K562 (cell line): ENCODE results near the gene B4GALT5. TPM values are rescaled to one million over a fixed set of nuclear protein-coding genes. Genes with fewer than 3 reads are reported as not detected.

Experiments
- CEBPB ChIP-seq: fragments of 450-650 bp; IDR thresholded peaks from 2 replicates; pipeline ENCODE4 v1.6.1; 2016; ENCODE audit warnings: missing genetic modification characterization, missing compliant biosample characterization
- CEBPG ChIP-seq, 3 experiments: fragments of 200-800 bp in 1 of 3; sonication (Bioruptor generic) in 1 of 3; sonication (generic) in 1 of 3; formaldehyde crosslinking in 1 of 3; IDR thresholded peaks in 2 of 3; conservative IDR thresholded peaks in 1 of 3; 2 replicates each; pipeline versions ENCODE4 v1.6.1 to v1.8.0; 2016 to 2022; ENCODE audit warnings: missing compliant biosample characterization in 2 of 3, missing genetic modification characterization in 2 of 3, mild to moderate bottlenecking in 1 of 3, missing genetic modification reagents in 1 of 3
- GATA2 ChIP-seq: sonication (generic); formaldehyde crosslinking; IDR thresholded peaks from 2 replicates; pipeline ENCODE4 v1.4.0; 2020; ENCODE audit warnings: mild to moderate bottlenecking, missing genetic modification reagents
- HNRNPK ChIP-seq: fragments of 200-400 bp; formaldehyde crosslinking; IDR thresholded peaks from one replicate; pipeline ENCODE4 v1.6.1; 2018; ENCODE audit warnings: mild to moderate bottlenecking, low read depth, low read length; ENCODE audit not compliant: poor library complexity, severe bottlenecking
- PATZ1 ChIP-seq: fragments of 250-450 bp; sonication (Bioruptor Pico); IDR thresholded peaks from 2 replicates; pipeline ENCODE4 v1.5.0; 2020; ENCODE audit warnings: mild to moderate bottlenecking, borderline replicate concordance
- SMAD4 ChIP-seq: fragments of 250-450 bp; sonication (Bioruptor Pico); conservative IDR thresholded peaks from 2 replicates; pipeline ENCODE4 v1.8.0; 2021; ENCODE audit warnings: inconsistent platforms, mild to moderate bottlenecking, moderate library complexity
- STAT5B ChIP-seq: fragments of 250-450 bp; sonication (Bioruptor Pico); IDR thresholded peaks from 2 replicates; pipeline ENCODE4 v1.8.0; 2021; ENCODE audit warnings: mild to moderate bottlenecking, inconsistent platforms
- TAF1 ChIP-seq: IDR thresholded peaks from 2 replicates; pipeline ENCODE4 v1.6.1; 2011; ENCODE audit warnings: mild to moderate bottlenecking, low read length, moderate library complexity; ENCODE audit not compliant: insufficient read depth, control insufficient read depth, severe bottlenecking; ENCODE audit errors: extremely low read depth
- ZC3H4 ChIP-seq: sonication (generic); formaldehyde crosslinking; IDR thresholded peaks from 2 replicates; pipeline ENCODE4 v1.9.0; 2021; ENCODE audit warnings: missing genetic modification reagents, borderline replicate concordance
- ZNF175 ChIP-seq: fragments of 200-800 bp; sonication (Bioruptor generic); IDR thresholded peaks from 2 replicates; pipeline ENCODE4 v1.6.1; 2016; ENCODE audit warnings: low read depth, mild to moderate bottlenecking, missing genetic modification characterization, missing compliant biosample characterization
- ZNF431 ChIP-seq: sonication (generic); formaldehyde crosslinking; IDR thresholded peaks from 2 replicates; pipeline ENCODE4 v1.8.0; 2022; ENCODE audit warnings: mild to moderate bottlenecking, missing genetic modification reagents
- polyA plus RNA-seq, 8 experiments: library from polyadenylated mRNA; depleted of rRNA in 4 of 8; stranded (reverse) in 5 of 8; unstranded in 3 of 8; fragments of >200 nt; fragmentation: Nextera tagmentation in 2 of 8; fragmentation: Illumina TruSeq in 1 of 8; extraction: Ambion mirVana in 2 of 8; extraction: Trizol in 1 of 8; gene quantifications; 2 replicates each; pipeline versions ENCODE4 v1.2.1 to v1.2.3, GENCODE V29; 2011 to 2014; ENCODE audit warnings: inconsistent platforms in 1 of 8, missing spikeins in 1 of 8
- total RNA-seq, 7 experiments: library from RNA; depleted of rRNA in 6 of 7; stranded (reverse); fragments of >200 nt in 6 of 7; fragmentation: Illumina TruSeq in 2 of 7; extraction: Trizol in 2 of 7; gene quantifications; 2 replicates each; pipeline versions ENCODE4 v1.2.1 to v1.2.3, GENCODE V29; 2011 to 2021; ENCODE audit warnings: low replicate concordance in 1 of 7
- TF ChIP-seq, protein P1 (sequence below): IDR thresholded peaks from 2 replicates; pipeline ENCODE4 v1.6.1; 2016; ENCODE audit warnings: missing genetic modification characterization, missing compliant biosample characterization
- TF ChIP-seq, protein P2 (sequence below), 2 experiments: fragments of 450-650 bp; conservative IDR thresholded peaks; 2 replicates each; pipeline ENCODE4 v1.6.1; 2017; ENCODE audit warnings: mild to moderate bottlenecking in 2 of 2, moderate library complexity in 2 of 2
- TF ChIP-seq, protein P3 (sequence below): fragments of 450-650 bp; formaldehyde crosslinking; IDR thresholded peaks from 2 replicates; pipeline ENCODE4 v1.4.0; 2020; ENCODE audit warnings: mild to moderate bottlenecking, moderate library complexity
- TF ChIP-seq, protein P4 (sequence below): fragments of 250-450 bp; sonication (Bioruptor Pico); IDR thresholded peaks from 2 replicates; pipeline ENCODE4 v1.5.0; 2021

B4GALT5 gene
- total and polyA plus RNA-seq, 9 of the 15 experiments (the other 6 are each of a cell fraction or from before 2014, with no cell fraction given), result 8.5 to 32.6 (median 23.4) TPM

DNA sequence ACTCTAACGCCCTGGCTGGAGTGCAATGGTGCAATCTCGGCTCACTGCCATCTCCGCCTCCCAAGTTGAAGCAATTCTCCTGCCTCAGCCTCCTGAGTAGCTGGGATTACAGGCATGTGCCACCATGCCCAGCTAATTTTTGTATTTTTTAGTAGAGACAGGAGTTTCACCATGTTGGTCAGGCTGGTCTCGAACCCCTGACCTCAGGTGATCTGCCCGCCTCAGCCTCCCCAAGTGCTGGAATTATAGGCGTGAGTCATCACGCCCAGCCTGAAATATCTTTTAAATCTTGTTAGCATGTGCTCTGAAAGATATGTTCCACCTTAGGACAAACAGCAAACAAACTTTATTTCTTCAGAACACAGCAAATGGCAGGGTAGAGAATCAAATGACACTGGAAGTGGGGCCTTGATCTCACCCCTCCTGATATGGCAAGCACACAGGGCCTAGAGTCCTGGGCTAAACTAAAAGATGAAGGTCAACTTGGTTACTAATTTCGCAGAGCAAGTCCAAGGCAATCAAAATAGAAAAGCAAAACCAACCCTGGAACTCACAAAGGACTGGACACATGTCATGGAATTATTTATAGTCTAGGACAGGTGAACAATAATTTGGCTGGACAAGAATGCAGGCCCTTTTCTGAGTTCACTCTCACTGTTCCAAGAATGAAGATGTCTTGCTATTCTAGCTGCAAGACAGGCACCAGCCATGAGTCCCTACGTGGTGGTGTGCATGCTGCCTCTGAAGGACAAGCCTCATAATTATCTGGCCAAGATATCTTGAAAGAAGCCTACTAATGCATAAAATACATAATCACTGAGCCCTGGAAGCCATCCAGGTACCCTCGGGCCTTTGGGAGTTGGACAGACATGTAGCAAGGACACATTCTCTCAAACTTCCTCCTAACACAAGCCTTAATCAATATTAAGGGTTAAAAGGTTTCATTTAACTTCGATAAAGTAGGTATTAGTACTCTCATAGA lies 35.6 kb downstream of the B4GALT5 start (continued):
- TF ChIP-seq PATZ1 (CRISPR knock-in tag), result no peak
- no peak for TF ChIP-seq HNRNPK
- peak; percentile 32; the same call in 1 of the 2 replicates for TF ChIP-seq SMAD4
- peak; percentile 79 for TF ChIP-seq GATA2 (CRISPR knock-in tag)
- no peak for TF ChIP-seq ZNF431 (CRISPR knock-in tag)
- no peak for TF ChIP-seq ZNF175 (CRISPR knock-in tag)
- TF ChIP-seq, protein P1, sequence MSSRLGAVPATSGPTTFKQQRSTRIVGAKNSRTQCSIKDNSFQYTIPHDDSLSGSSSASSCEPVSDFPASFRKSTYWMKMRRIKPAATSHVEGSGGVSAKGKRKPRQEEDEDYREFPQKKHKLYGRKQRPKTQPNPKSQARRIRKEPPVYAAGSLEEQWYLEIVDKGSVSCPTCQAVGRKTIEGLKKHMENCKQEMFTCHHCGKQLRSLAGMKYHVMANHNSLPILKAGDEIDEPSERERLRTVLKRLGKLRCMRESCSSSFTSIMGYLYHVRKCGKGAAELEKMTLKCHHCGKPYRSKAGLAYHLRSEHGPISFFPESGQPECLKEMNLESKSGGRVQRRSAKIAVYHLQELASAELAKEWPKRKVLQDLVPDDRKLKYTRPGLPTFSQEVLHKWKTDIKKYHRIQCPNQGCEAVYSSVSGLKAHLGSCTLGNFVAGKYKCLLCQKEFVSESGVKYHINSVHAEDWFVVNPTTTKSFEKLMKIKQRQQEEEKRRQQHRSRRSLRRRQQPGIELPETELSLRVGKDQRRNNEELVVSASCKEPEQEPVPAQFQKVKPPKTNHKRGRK (tag), result no peak
- TF ChIP-seq, protein P2, sequence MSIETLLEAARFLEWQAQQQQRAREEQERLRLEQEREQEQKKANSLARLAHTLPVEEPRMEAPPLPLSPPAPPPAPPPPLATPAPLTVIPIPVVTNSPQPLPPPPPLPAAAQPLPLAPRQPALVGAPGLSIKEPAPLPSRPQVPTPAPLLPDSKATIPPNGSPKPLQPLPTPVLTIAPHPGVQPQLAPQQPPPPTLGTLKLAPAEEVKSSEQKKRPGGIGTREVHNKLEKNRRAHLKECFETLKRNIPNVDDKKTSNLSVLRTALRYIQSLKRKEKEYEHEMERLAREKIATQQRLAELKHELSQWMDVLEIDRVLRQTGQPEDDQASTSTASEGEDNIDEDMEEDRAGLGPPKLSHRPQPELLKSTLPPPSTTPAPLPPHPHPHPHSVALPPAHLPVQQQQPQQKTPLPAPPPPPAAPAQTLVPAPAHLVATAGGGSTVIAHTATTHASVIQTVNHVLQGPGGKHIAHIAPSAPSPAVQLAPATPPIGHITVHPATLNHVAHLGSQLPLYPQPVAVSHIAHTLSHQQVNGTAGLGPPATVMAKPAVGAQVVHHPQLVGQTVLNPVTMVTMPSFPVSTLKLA (conservative IDR thresholded peaks at IDR 0.05), result peak in 1 of 2 experiments; percentile 44; a peak in 2 of 4 replicates
- TF ChIP-seq, protein P3, sequence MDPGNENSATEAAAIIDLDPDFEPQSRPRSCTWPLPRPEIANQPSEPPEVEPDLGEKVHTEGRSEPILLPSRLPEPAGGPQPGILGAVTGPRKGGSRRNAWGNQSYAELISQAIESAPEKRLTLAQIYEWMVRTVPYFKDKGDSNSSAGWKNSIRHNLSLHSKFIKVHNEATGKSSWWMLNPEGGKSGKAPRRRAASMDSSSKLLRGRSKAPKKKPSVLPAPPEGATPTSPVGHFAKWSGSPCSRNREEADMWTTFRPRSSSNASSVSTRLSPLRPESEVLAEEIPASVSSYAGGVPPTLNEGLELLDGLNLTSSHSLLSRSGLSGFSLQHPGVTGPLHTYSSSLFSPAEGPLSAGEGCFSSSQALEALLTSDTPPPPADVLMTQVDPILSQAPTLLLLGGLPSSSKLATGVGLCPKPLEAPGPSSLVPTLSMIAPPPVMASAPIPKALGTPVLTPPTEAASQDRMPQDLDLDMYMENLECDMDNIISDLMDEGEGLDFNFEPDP (CRISPR knock-in tag), result no peak
- peak; percentile 55; the same call in 1 of the 2 replicates for TF ChIP-seq CEBPB
- TF ChIP-seq, protein P4, sequence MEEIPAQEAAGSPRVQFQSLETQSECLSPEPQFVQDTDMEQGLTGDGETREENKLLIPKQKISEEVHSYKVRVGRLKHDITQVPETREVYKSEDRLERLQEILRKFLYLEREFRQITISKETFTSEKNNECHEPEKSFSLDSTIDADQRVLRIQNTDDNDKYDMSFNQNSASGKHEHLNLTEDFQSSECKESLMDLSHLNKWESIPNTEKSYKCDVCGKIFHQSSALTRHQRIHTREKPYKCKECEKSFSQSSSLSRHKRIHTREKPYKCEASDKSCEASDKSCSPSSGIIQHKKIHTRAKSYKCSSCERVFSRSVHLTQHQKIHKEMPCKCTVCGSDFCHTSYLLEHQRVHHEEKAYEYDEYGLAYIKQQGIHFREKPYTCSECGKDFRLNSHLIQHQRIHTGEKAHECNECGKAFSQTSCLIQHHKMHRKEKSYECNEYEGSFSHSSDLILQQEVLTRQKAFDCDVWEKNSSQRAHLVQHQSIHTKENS (CRISPR knock-in tag), result no peak
- no peak for TF ChIP-seq CEBPG (CRISPR knock-in tag; IDR thresholded peaks at IDR 0.05)
- no peak for TF ChIP-seq CEBPG (tag; conservative IDR thresholded peaks at IDR 0.05 in 1 of 2, IDR thresholded peaks at IDR 0.05 in 1 of 2)
- no peak for TF ChIP-seq ZC3H4
- no peak for TF ChIP-seq TAF1
- TF ChIP-seq STAT5B (CRISPR knock-in tag), result no peak
